Measurements from ENCODE around the gene SOX1. TPM values are rescaled to one million over a fixed set of nuclear protein-coding genes. Genes with fewer than 3 reads are reported as not detected.

SOX1 gene
- polyA plus RNA-seq, 1 donor from 2014 or later: 13.2 TPM

GRCh38 chr13:112115403-112116091 is 48.6 kb downstream of the SOX1 start:
- Histone ChIP-seq H3K4me3 (ENCODE audit: low read length) (no peak overlapping the region), H3K9ac (ENCODE audit: low read length) (no peak overlapping the region), H4K20me1 (ENCODE audit: insufficient read depth) (no peaks in the 10 kb centered on the region), H3K27me3 (ENCODE audit: insufficient read depth, low read depth, low read length) (no peaks in the 10 kb centered on the region), H3K9me2 (ENCODE audit: insufficient read depth, low read length) (no peaks in the 10 kb centered on the region), H3K36me3 (ENCODE audit: insufficient read depth, low read length) (no peaks in the 10 kb centered on the region), H2AFZ (ENCODE audit: low read depth, low read length) (no peak overlapping the region), H3K27ac (ENCODE audit: low read length) (no peak overlapping the region), H3K79me2 (replicated peaks; ENCODE audit: insufficient read depth, low read length) (no peaks in the 10 kb centered on the region), H3K9me3 (ENCODE audit: low read length) (no peaks in the 10 kb centered on the region), H3K4me2 (ENCODE audit: low read length) (no peak overlapping the region), H3F3A (ENCODE audit: insufficient read depth, low read length, poor library complexity, severe bottlenecking) (no peaks in the 10 kb centered on the region)
- TF ChIP-seq REST (IDR thresholded peaks at IDR 0.05; ENCODE audit: borderline replicate concordance) (no peak), EZH2 (IDR thresholded peaks at IDR 0.05; ENCODE audit: borderline replicate concordance, insufficient read depth, low read length, poor library complexity, severe bottlenecking) (no peak), EP300 (conservative IDR thresholded peaks at IDR 0.05; ENCODE audit: poor library complexity, severe bottlenecking) (no peak), MXI1 (conservative IDR thresholded peaks at IDR 0.05; ENCODE audit: poor library complexity, severe bottlenecking) (no peak), POLR2AphosphoS5 (IDR thresholded peaks at IDR 0.05) (no peak), TAF1 (IDR thresholded peaks at IDR 0.05; ENCODE audit: low read depth) (no peak), SMC3 (conservative IDR thresholded peaks at IDR 0.05; ENCODE audit: poor library complexity) (no peak), RAD21 (conservative IDR thresholded peaks at IDR 0.05) (no peak), CTCF (IDR thresholded peaks at IDR 0.05; ENCODE audit: poor library complexity, severe bottlenecking) (no peak)

GRCh38 chr13:112116187-112116950 is 49.4 kb downstream of the SOX1 start:
- no peak overlapping the region for H3K27ac ChIP-seq (ENCODE audit: low read length)
- no peaks in the 10 kb centered on the region for H3K9me3 ChIP-seq (ENCODE audit: low read length)
- no peaks in the 10 kb centered on the region for H3K79me2 ChIP-seq (replicated peaks; ENCODE audit: insufficient read depth, low read length)
- no peak overlapping the region for H2AFZ ChIP-seq (ENCODE audit: low read depth, low read length)
- no peak overlapping the region for H3K4me2 ChIP-seq (ENCODE audit: low read length)
- no peaks in the 10 kb centered on the region for H4K20me1 ChIP-seq (ENCODE audit: insufficient read depth)
- H3K27me3 ChIP-seq (ENCODE audit: insufficient read depth, low read depth, low read length): no peaks in the 10 kb centered on the region
- no peaks in the 10 kb centered on the region for H3K36me3 ChIP-seq (ENCODE audit: insufficient read depth, low read length)
- no peaks in the 10 kb centered on the region for H3K9me2 ChIP-seq (ENCODE audit: insufficient read depth, low read length)
- no peaks in the 10 kb centered on the region for H3F3A ChIP-seq (ENCODE audit: insufficient read depth, low read length, poor library complexity, severe bottlenecking)
- no peak for TF ChIP-seq REST (IDR thresholded peaks at IDR 0.05; ENCODE audit: borderline replicate concordance)
- no peak for TF ChIP-seq CTCF (IDR thresholded peaks at IDR 0.05; ENCODE audit: poor library complexity, severe bottlenecking)
- TF ChIP-seq MXI1 (conservative IDR thresholded peaks at IDR 0.05; ENCODE audit: poor library complexity, severe bottlenecking): no peak
- TF ChIP-seq SMC3 (conservative IDR thresholded peaks at IDR 0.05; ENCODE audit: poor library complexity): no peak
- no peak for TF ChIP-seq EP300 (conservative IDR thresholded peaks at IDR 0.05; ENCODE audit: poor library complexity, severe bottlenecking)
- no peak for TF ChIP-seq POLR2AphosphoS5 (IDR thresholded peaks at IDR 0.05)
- no peak for TF ChIP-seq EZH2 (IDR thresholded peaks at IDR 0.05; ENCODE audit: borderline replicate concordance, insufficient read depth, low read length, poor library complexity, severe bottlenecking)
- no peak for TF ChIP-seq RAD21 (conservative IDR thresholded peaks at IDR 0.05)
- no peak for TF ChIP-seq TAF1 (IDR thresholded peaks at IDR 0.05; ENCODE audit: low read depth)
- H3K9ac ChIP-seq (ENCODE audit: low read length): no peak overlapping the region
- H3K4me3 ChIP-seq (ENCODE audit: low read length): no peak overlapping the region
